Natural killer cell (primary cell): ENCODE measurements around the gene MAP3K6. TPM values are rescaled to one million over a fixed set of nuclear protein-coding genes. Genes with fewer than 3 reads are reported as not detected.

ENCODE experiments used
- ATAC-seq, 3 donors: fragments of 150-1000 bp in 2 of 3; fragments of 200-7000 bp in 1 of 3; cut with Tn5 transposase; 1 replicate in 1 of 3; 2 replicates in 2 of 3; pipeline ENCODE4 v1.10.0; 2021; ENCODE audit warnings: mild to moderate bottlenecking in 2 of 3, moderate library complexity in 2 of 3
- DNase-seq, 2 donors: peaks; one replicate each; pipeline versions ENCODE4 v3.0.0 to v3.0.0-alpha.2; 2013 to 2021; ENCODE audit warnings: mixed read lengths in 1 of 2
- H3K27ac ChIP-seq: one replicate; pipeline ENCODE4 v1.5.1; 2013; ENCODE audit warnings: mild to moderate bottlenecking, low read length
- H3K27me3 ChIP-seq: one replicate; pipeline ENCODE4 v1.6.1; 2013; ENCODE audit warnings: low read length; ENCODE audit not compliant: control insufficient read depth, insufficient read depth
- H3K36me3 ChIP-seq: one replicate; pipeline ENCODE4 v1.6.1; 2013; ENCODE audit warnings: low read length; ENCODE audit not compliant: control insufficient read depth, insufficient read depth
- H3K4me1 ChIP-seq: one replicate; pipeline ENCODE4 v1.6.1; 2013; ENCODE audit warnings: low read length; ENCODE audit not compliant: control insufficient read depth, insufficient read depth
- H3K4me3 ChIP-seq: one replicate; pipeline ENCODE4 v1.5.1; 2013; ENCODE audit warnings: low read length
- H3K9me3 ChIP-seq: one replicate; pipeline ENCODE4 v1.6.1; 2013; ENCODE audit warnings: low read length; ENCODE audit not compliant: control insufficient read depth, insufficient read depth
- H3K27ac Mint-ChIP-seq, 2 donors: one replicate each; pipeline ENCODE4 v1.8.0; 2022; ENCODE audit warnings: mild to moderate bottlenecking in 2 of 2, mixed read lengths in 2 of 2, moderate library complexity in 1 of 2
- H3K27me3 Mint-ChIP-seq, 2 donors: one replicate each; pipeline ENCODE4 v1.8.0; 2022; ENCODE audit warnings: low read depth in 2 of 2, mixed read lengths in 2 of 2
- H3K36me3 Mint-ChIP-seq: one replicate; pipeline ENCODE4 v1.8.0; 2022; ENCODE audit warnings: mixed read lengths
- H3K4me1 Mint-ChIP-seq, 2 donors: one replicate each; pipeline ENCODE4 v1.8.0; 2022; ENCODE audit warnings: mixed read lengths in 2 of 2
- H3K4me3 Mint-ChIP-seq: one replicate; pipeline ENCODE4 v1.8.0; 2022; ENCODE audit warnings: mild to moderate bottlenecking, moderate library complexity, mixed read lengths
- H3K9me3 Mint-ChIP-seq, 2 donors: one replicate each; pipeline ENCODE4 v1.8.0; 2022; ENCODE audit warnings: mixed read lengths in 2 of 2
- CTCF ChIP-seq: fragments of 200-600 bp; IDR thresholded peaks from one replicate; pipeline ENCODE4 v1.8.0; 2022; ENCODE audit warnings: antibody characterized with exemption
- WGBS: methylation state at CpG from one replicate; pipeline ENCODE4 v1.1.7; 2013; ENCODE audit warnings: missing lambda C conversion rate; ENCODE audit not compliant: insufficient coverage; 5-methylcytosine and 5-hydroxymethylcytosine counted together
- intact Hi-C: fragments of 100-400 bp; cut with micrococcal nuclease; formaldehyde crosslinking; loops from one replicate; pipeline ENCODE4 v1.14.2; 2022
- total RNA-seq, 4 donors: library from RNA; stranded (reverse); fragments of 120-200 nt in 1 of 4; gene quantifications; one replicate each; pipeline versions ENCODE4 v1.2.3 to v1.2.4, GENCODE V29; 2013 to 2022

MAP3K6 gene
- total RNA-seq, 3 donors from 2014 or later (not counting 1 experiment from before 2014, with no cell fraction given), result 8.2 to 15.1 (median 12.1) TPM

GRCh38 chr1:27350663-27351540 lies 15.9 kb downstream of the MAP3K6 start:
- H3K9me3 ChIP-seq, result no peaks in the 10 kb centered on the region
- 95% methylated on average over 62 of the region's 62 CpGs for WGBS
- intact Hi-C loops, result no loop called here
- no peak overlapping the region for H3K27ac Mint-ChIP-seq
- DNase-seq (no peak), ATAC-seq (no peak)
- H3K27me3 Mint-ChIP-seq, result no peaks in the 10 kb centered on the region
- no peak overlapping the region for H3K27ac ChIP-seq
- no peaks in the 10 kb centered on the region for H3K36me3 Mint-ChIP-seq
- H3K4me1 Mint-ChIP-seq, result peaks cover 21 to 27% of the 10 kb centered on the region in 2 donors
- TF ChIP-seq CTCF, result no peak
- no peaks in the 10 kb centered on the region for H3K27me3 ChIP-seq
- H3K4me3 Mint-ChIP-seq, result no peak overlapping the region
- no peaks in the 10 kb centered on the region for H3K9me3 Mint-ChIP-seq
- peaks cover 23% of the 10 kb centered on the region for H3K4me1 ChIP-seq
- peaks cover 40% of the 10 kb centered on the region for H3K36me3 ChIP-seq
- no peak overlapping the region for H3K4me3 ChIP-seq

- Mint-ChIP-seq H3K4me1 (peaks cover 17 to 27% of the 10 kb centered on the region in 2 donors), H3K27ac (no peak overlapping the region), H3K27me3 (no peaks in the 10 kb centered on the region), H3K4me3 (no peak overlapping the region), H3K9me3 (no peaks in the 10 kb centered on the region), H3K36me3 (no peaks in the 10 kb centered on the region)
- H3K36me3 ChIP-seq, result peaks cover 45% of the 10 kb centered on the region
- no peak for TF ChIP-seq CTCF
- no peaks in the 10 kb centered on the region for H3K27me3 ChIP-seq
- no peak overlapping the region for H3K27ac ChIP-seq
- DNase-seq (peak in 1 of 2 donors; percentile 34), ATAC-seq (peak; percentile 70 to 81 (median 76))
- no peak overlapping the region for H3K4me3 ChIP-seq
- WGBS, result 89% methylated on average over 84 of the region's 84 CpGs
- peaks cover 22% of the 10 kb centered on the region for H3K4me1 ChIP-seq
- intact Hi-C loops, result loop anchor here (1.0 to 10.0 kb wide), 2 partner anchors 9 to 655 kb away; partner anchors contain the start of gene ARID1A
- H3K9me3 ChIP-seq, result no peaks in the 10 kb centered on the region
Measured at GRCh38 chr1:27349784-27350662, 16.7 kb downstream of the MAP3K6 start.

GRCh38 chr1:27348861-27349783 lies 17.6 kb downstream of the MAP3K6 start:
- ATAC-seq (peak; percentile 73 to 90 (median 86)), DNase-seq (peak; percentile 50 to 57)
- peak overlapping the region; percentile 46 to 73 for H3K27ac Mint-ChIP-seq
- H3K4me1 Mint-ChIP-seq, result peaks cover 17 to 30% of the 10 kb centered on the region in 2 donors
- H3K36me3 Mint-ChIP-seq, result no peaks in the 10 kb centered on the region
- WGBS, result 65% methylated on average over 51 of the region's 51 CpGs
- Histone ChIP-seq H3K27ac (no peak overlapping the region), H3K4me1 (peaks cover 30% of the 10 kb centered on the region), H3K4me3 (no peak overlapping the region), H3K36me3 (peaks cover 45% of the 10 kb centered on the region), H3K9me3 (no peaks in the 10 kb centered on the region), H3K27me3 (no peaks in the 10 kb centered on the region)
- H3K27me3 Mint-ChIP-seq, result no peaks in the 10 kb centered on the region
- no peaks in the 10 kb centered on the region for H3K9me3 Mint-ChIP-seq
- intact Hi-C loops, result loop anchor here (1.0 to 10.0 kb wide), 2 partner anchors 8 to 654 kb away; partner anchors contain the start of gene ARID1A
- H3K4me3 Mint-ChIP-seq, result peak overlapping the region; percentile 68
- TF ChIP-seq CTCF, result no peak
